Frontal cortex (tissue), 4 donors: Measurements from ENCODE around the gene CHM. TPM values are rescaled to one million over a fixed set of nuclear protein-coding genes. Genes with fewer than 3 reads are reported as not detected.
A peak's percentile ranks its signal among the peaks of the same experiment; 100 is the strongest.
"Not testable (repeated sequence)": the region's sequence is repeated elsewhere in the genome, so short reads cannot be mapped to it uniquely, and the experiment has no call there.

ENCODE experiments used
- DNase-seq, 2 donors: peaks; one replicate each; pipeline ENCODE4 v3.0.0; 2012; ENCODE audit warnings: low spot score in 2 of 2
- FAIRE-seq: peaks from 2 replicates; lab custom pipeline; 2012; peaks lifted over from hg19 to GRCh38; lab: Jason Lieb, UNC
- total RNA-seq: library from RNA; depleted of rRNA; stranded (reverse); fragments of >200 nt; gene quantifications from one replicate; pipeline ENCODE4 v1.2.3, GENCODE V29; 2014
- donor health status: control.
- donor health status: control.
- donor health status: control.

The CHM gene, protein sequence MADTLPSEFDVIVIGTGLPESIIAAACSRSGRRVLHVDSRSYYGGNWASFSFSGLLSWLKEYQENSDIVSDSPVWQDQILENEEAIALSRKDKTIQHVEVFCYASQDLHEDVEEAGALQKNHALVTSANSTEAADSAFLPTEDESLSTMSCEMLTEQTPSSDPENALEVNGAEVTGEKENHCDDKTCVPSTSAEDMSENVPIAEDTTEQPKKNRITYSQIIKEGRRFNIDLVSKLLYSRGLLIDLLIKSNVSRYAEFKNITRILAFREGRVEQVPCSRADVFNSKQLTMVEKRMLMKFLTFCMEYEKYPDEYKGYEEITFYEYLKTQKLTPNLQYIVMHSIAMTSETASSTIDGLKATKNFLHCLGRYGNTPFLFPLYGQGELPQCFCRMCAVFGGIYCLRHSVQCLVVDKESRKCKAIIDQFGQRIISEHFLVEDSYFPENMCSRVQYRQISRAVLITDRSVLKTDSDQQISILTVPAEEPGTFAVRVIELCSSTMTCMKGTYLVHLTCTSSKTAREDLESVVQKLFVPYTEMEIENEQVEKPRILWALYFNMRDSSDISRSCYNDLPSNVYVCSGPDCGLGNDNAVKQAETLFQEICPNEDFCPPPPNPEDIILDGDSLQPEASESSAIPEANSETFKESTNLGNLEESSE
- total RNA-seq, result 32.2 TPM

DNA sequence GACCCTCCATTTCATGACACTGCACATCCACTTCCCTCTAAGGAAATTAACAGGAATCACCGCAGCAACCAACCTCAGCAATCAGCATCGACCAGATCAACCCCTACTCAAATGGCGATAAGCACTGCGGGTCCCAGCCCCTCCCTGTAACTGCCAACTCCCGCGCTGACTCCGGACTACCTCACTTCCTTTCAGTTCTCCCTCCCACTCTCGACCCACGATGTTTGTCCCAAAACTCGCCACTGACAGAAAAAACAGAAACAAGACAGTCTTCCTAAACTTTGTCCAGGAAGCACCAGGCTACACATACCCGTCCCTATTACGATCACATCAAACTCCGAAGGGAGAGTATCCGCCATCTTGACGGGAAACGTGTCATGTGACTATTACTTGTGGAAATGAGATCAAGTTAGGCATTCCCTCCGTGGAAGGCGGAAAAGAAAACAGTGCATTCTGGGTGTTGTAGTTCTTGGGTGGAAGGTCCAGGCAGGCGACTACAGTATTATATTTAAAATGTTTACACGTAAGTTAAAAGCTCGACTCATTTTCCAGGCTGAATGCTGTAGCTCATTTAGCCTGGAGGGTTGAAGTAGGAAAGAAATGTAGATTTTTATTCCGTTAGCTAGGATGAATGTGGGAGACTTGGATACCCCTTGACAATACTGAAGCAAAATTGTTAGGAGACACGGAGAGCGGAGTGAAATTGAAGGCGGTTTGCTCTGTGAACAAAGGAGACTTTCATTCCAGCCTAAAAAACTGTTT, at the start of gene CHM:
CHM (minus strand) TSS at position 385 of the 762 bp plus-strand sequence; CDS start at position 359, 26 bp downstream.
- no peak for FAIRE-seq
- peak; percentile 44 to 50 for DNase-seq

DNA sequence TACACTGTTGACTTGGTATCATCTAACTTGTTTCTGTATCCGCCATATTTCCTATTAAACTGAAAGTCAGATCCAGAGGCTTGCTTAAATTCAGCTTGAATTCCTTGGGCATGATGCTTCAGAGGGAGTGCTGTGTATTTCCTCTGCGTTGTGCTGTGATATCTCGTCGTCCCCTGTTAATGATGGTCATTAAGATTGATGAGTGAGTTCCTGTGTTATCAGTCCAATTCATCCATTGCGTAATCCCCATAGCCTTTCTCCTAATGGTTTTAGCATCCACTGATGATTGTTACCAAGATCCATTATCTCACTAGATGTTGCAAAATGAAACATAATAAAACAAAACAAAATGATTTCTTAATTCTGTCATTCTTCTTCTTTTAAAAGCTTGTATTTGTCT, 31.3 kb upstream of the CHM start:
- DNase-seq (no peak), FAIRE-seq (no peak)

DNA sequence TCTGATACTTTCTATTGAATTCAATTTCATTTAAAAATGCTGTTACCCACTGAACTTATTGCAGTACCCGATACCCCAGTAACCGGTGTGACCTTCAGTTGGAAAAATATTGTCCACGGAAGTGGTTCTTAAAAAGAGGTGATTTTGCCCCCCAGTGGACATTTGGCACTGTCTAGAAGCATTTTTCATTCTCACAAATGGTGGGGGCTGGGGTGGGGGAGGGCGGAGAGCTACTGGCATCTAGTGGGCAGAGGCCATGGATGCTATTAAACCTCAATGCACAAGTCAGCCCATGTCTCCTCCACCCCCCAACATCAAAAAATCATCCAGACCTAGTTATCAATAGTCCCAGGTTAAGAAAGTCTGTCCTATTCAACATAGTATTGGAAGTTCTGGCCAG, 19.6 kb upstream of the CHM start:
- DNase-seq, result no peak

DNA sequence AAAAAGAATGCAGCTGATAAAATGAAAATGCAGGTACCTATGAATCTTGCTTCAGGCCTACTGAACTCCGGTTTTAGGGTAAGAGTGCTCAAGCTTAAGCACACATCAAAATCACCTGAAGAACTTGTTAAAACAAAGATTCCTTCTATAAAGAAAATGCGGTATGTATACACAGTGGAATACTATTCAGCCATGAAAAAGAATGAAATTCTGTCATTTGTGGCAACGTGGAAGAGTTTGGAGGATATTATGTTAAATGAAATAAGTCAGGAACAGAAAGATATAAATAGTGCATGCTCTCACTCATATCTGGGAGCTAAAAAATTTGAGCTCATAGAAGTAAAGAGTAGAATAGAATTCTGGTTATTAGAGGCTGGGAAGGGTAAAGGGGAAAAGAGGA, 14.0 kb upstream of the CHM start:
- FAIRE-seq, result no peak
- DNase-seq, result no peak

More for the DNA sequence above, 19.6 kb upstream of the CHM start:
- FAIRE-seq, result no peak

DNA sequence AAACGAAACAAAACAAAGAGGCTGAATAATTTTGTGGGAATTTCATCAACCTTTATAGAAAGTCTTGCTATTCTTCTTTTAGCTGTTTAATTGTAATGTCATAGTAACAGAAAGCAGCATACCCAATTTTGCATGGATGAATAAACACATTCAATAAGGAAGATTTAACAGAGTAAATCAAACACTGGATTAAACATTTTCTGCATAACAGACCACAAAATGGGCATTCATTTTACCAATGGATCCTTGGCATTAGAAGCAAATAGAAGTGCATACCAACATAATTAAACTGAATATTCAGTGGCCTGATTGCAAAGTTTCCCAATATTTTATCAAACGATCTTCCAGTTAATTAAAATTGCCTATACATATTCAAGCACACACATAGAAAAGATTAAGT, 4.4 kb upstream of the CHM start:
- DNase-seq (no peak), FAIRE-seq (no peak)

DNA sequence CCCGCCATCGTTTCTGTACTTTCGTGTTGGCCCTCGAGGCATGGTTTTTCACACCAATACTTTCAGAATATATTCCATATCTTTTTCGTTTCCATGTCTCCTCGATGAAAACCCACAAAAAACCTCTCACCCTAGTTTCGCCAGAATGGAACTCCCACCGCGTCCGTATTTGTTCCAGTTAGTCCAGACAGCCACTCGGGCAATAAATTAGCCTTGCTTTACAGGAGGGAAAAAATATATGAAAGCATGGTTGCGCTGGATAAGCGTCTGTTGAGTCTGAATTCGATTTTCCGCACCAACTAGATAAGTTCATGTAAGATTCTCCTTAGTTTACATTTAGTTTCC, 550 bp upstream of the CHM start:
- no peak for DNase-seq
- no peak for FAIRE-seq

DNA sequence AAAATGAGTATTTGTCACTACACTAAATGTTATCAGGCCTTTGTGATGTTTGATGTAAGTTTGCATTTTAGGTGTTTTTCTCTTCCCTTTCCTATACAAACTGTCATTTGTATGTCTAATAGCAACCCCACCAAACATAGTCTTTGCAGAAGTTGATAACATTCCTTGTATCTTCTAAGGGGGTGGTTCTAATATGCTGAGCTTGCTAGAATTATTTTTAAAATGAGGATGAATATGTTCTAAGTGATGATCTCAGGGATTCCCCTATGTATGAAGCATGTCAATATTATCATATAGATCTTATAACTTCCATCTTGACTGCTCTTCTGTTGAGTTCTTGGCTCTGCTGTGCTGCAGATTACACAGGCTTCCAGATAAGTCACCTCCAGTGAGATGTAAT, 3.1 kb downstream of the CHM start:
- FAIRE-seq (no peak), DNase-seq (no peak)

DNA sequence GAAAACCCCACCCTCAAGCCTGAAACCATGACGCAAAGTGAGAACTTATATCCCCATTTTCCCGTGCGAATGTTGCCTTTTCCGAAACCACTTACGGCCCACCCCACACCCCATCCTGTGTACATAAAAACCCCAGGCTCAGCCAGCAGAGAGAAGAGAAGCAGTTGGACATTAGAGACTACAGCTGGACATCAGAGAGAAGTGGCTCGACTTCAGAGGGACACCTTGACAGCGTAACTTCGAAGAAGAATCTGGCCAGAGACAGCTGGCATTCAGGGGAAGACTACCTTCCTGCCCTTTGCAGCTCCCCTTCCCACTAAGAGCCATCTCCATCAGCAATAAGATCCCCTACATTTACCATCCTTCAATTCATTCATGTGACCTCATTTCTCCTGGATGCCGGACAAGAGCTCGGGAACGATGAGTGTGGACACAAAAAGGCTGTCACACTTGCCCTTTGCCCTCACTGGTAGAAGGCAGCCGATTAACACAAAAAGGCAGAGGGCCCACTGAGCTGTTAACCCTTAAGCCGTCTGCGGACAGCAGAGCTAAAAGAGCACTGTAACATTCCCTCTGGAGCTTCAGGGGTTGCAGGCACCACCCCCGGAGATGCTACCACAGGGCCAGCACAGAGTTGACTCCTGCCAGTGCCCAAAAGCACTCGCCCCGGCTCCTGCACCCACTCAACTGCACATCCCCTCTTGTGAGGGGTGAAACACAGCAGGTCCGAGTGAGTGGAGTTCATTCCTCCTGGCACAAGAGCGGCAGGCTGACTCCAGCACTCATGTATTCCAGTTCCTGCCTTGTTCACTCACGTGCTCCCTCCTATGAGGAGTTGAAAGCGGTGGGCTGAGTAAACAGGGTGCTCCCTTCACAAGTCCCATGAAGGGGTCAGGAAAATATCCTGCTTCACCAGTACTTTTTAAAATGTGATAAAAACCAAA, 7.5 kb downstream of the CHM start:
- DNase-seq (no peak), FAIRE-seq (no peak)

DNA sequence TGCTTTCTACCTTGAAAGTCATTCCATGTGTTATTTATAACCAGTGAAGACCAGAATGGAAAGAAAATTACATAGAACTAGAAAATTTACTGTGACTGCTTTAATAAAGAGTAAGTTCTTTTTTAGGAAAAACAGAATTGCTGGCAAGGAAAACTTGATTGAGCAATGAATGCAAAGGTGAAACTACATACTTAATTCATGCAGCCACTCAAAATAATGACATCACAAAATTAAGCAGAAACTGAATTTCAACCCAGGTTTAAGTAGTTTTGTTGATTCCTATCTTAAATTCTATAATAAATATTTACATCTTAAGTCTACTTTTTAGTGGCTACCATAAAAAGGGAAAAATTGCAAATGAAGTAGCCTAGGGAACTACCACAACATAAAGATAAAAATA, 14.0 kb downstream of the CHM start:
- FAIRE-seq, result no peak
- DNase-seq, result no peak

DNA sequence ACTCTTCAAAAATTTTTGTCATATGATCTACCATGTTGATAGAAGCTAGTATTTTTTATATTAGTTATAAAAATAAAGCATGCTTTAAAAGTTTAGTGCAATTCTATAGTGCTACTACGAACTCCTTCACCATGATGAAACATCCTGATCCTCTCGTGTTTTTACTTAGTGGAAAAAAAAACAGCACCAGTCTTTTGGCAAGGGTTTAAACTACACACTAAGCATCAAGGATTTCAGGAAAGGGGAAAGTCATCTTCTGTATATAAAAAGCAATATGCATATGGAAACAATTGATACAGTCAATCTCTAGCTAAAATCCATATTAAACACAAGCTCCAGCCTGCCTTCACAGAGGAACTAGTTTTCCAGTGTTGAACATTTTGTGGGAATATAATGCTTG, 18.7 kb downstream of the CHM start:
- DNase-seq, result no peak
- FAIRE-seq, result no peak

DNA sequence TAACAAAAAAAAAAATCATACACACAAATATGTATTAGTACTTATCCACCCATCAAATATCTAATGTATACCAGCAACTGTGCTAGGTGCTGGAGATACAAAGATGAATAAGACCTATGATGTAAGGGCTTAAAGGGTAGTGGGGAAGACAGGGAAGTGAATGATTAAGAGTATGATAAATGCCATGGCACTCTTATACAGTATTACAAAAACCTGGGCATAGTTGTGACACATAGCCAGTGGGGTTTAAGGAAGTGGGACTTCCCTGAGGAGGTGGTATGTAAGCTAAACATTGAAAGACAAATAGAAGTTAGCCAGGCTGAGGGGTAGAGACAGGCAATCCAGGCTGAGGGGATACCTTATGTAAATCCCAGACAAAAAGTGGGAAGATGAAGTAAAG, 23.5 kb downstream of the CHM start:
- FAIRE-seq, result no peak
- DNase-seq, result no peak

DNA sequence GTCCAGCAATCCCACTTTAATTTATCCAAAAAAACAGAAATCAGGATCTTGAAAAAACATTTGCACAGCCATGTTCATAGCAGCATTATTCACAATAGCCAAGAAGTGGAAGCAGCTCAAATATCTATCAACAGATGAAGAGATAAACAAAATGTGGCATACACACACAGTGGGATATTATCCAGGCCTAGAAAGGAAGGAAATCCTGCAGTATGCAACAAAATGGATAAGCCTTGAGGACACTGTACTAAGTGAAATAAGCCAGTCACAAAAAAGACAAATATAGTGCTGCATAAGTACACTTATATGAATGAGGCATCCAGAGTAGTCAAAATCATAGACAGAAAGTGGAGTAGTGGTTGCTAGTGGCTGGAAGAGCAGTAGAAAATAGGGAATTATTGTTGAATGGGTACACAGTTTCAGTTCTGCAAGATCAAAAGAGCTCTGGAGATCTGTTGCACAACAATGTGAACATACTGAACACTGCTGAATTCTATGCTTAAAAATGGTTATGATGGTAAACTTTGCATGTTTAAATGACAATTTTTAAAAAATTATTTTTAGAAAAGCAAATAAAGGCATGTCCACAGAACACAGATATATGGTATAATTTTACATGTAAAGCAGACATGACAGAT, 25.6 kb downstream of the CHM start:
- FAIRE-seq (no peak), DNase-seq (no peak)

DNA sequence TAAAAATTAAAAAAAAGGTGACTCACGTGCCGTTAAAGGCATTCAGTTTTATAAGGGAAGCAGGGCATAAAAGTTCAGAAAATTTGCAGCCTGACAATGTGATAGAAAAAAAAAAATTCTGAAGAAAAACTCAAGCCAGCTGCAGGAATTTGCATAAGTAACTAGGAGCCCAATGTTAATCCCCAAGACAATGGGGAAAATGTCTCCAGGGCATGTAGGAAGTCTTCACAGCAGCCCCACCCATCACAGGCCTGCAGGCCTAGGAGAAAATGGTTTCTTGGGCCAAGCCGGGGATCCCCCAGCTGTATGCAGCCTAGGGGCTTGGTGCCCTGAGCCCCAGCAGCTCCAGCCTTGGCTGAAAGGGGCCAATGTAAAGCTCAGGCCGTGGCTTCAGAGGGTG, 31.2 kb downstream of the CHM start:
- DNase-seq, result no peak

DNA sequence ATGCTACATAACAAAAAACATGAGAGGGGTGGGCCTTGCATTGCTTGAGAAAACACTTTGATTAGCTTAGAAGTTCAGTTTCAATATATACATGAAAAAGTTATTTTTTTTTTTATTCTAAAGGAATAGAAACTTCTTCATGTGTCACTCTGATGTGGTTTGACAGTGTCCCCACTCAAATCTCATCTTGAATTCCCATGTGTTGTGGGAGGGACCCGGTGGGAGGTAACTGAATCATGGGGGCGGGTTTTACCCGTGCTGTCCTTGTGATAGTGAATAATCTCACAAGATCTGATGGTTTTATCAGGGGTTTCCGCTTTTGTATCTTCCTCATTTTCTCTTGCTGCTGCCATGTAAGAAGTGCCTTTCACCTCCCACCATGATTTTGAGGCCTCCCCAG, 32.4 kb downstream of the CHM start:
- FAIRE-seq, DNase-seq: not testable (repeated sequence)

More for the DNA sequence above, 31.2 kb downstream of the CHM start:
- no peak for FAIRE-seq

DNA sequence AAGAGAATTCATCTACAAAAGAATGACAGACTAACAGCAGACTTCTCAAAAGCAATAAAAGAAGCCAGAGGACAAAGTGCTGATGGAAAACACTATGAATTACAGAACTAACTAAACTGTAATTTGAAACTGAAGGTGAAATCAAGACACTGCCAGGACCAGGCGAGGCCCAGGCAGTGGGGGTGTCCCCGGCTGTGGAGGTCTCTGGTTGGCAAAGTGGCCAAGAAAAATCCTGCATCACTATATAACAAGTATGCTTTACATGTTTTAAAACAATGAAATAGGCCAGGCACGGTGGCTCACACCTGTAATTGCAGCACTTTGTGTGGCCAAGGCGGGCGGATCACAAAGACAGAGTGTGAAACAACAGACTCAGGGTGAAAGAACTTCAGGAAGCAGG, 32.9 kb downstream of the CHM start:
- FAIRE-seq (no peak), DNase-seq (no peak)

DNA sequence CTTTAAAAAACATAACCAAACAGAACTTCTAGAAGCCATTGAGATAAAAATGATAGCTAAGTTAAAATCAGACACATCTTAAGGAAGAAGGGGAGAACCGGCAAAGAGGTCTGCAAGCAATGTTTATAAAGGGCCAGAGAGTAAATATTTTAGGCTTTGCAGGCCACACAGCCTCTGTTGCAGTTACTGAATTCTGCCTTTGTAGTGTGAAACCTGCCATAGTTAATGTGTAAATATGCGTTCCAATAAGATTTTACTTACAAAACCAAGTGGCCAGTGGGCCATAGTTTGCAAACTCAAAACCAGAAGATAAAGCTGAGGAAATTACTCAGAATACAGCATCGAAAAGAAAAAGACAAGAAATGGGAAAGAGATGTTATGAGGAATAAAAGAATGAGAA, 33.6 kb downstream of the CHM start:
- FAIRE-seq, result no peak
- no peak for DNase-seq

DNA sequence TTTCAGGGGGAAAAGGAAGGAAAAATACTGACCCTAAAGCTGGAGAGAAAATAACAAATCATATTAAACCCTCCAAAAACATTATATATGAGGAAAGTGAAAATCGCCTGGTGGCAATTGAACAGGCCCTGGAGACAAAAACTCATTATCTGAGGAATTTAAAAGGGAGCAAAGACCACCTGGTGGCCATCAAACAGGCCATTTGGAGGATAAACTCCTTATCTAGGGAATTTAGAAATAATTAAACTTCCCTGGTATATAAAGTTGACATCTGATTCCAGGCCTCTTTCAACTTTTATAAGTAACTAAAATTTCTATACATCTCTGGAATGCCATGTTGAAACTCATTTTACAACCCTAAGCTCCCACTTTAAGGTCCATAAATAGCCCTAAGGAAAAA, 35.2 kb downstream of the CHM start:
- DNase-seq (no peak), FAIRE-seq (no peak)

DNA sequence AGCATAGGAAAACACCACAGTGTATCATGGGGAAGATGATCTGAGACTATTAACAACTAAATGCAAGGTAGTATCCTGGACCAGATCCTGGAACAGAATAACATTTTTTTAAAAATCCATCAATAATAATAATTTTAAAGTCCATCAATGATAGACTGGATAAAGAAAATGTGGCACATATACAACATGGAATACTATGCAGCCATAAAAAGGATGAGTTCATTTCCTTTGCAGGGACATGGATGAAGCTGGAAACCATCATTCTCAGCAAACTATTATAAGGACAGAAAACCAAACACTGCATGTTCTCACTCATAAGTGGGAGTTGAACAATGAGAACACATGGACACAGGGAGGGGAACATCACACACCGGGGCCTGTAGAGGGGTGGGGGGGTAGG, 37.6 kb downstream of the CHM start:
- DNase-seq, FAIRE-seq: not testable (repeated sequence)

DNA sequence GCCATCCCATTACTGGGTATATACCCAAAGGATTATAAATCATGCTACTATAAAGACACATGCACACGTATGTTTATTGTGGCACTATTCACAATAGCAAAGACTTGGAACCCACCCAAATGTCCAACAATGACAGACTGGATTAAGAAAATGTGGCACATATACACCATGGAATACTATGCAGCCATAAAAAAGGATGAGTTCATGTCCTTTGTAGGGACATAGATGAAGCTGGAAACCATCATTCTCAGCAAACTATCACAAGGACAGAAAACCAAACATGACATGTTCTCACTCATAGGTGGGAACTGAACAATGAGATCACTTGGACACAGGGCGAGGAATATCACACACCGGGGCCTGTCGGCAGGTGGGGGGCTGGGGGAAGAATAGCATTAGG, 39.5 kb downstream of the CHM start:
- FAIRE-seq, DNase-seq: not testable (repeated sequence)
